LNCaP clone FGC (cell line): ENCODE results near the gene PYGB.

Source experiments
- DNase-seq: peaks from one replicate; pipeline ENCODE4 v3.0.0-alpha.2; 2011; ENCODE audit warnings: low read depth
- H3K4me3 ChIP-seq: 2 replicates; pipeline ENCODE4 v1.5.1; 2011; ENCODE audit warnings: mild to moderate bottlenecking, low read depth, low read length, control low read depth
- TF ChIP-seq, protein P1 (sequence below): IDR thresholded peaks from 2 replicates; pipeline ENCODE4 v1.5.1; 2012; ENCODE audit warnings: mild to moderate bottlenecking; ENCODE audit not compliant: control insufficient read depth, insufficient read depth; ENCODE audit errors: extremely low read depth

Gene PYGB

DNA sequence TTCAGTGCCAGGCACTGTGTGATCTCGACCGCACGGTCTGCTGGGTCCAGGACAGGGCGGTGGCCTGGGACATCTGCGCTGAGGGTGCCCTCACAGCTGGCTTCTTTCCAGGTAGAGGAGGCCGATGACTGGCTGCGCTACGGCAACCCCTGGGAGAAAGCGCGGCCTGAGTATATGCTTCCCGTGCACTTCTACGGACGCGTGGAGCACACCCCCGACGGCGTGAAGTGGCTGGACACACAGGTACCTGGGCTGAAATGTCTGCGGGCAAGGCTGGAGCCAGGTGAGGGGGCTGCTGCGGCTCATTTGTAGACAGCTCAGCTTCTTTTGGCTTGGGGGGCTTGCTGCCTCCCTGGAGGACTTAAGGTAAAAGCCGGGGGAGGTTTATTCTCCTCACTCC lies 26.6 kb downstream of the PYGB start:
- TF ChIP-seq, protein P1, sequence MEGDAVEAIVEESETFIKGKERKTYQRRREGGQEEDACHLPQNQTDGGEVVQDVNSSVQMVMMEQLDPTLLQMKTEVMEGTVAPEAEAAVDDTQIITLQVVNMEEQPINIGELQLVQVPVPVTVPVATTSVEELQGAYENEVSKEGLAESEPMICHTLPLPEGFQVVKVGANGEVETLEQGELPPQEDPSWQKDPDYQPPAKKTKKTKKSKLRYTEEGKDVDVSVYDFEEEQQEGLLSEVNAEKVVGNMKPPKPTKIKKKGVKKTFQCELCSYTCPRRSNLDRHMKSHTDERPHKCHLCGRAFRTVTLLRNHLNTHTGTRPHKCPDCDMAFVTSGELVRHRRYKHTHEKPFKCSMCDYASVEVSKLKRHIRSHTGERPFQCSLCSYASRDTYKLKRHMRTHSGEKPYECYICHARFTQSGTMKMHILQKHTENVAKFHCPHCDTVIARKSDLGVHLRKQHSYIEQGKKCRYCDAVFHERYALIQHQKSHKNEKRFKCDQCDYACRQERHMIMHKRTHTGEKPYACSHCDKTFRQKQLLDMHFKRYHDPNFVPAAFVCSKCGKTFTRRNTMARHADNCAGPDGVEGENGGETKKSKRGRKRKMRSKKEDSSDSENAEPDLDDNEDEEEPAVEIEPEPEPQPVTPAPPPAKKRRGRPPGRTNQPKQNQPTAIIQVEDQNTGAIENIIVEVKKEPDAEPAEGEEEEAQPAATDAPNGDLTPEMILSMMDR, result no peak
- no peak for DNase-seq
- H3K4me3 ChIP-seq, result no peak overlapping the region

DNA sequence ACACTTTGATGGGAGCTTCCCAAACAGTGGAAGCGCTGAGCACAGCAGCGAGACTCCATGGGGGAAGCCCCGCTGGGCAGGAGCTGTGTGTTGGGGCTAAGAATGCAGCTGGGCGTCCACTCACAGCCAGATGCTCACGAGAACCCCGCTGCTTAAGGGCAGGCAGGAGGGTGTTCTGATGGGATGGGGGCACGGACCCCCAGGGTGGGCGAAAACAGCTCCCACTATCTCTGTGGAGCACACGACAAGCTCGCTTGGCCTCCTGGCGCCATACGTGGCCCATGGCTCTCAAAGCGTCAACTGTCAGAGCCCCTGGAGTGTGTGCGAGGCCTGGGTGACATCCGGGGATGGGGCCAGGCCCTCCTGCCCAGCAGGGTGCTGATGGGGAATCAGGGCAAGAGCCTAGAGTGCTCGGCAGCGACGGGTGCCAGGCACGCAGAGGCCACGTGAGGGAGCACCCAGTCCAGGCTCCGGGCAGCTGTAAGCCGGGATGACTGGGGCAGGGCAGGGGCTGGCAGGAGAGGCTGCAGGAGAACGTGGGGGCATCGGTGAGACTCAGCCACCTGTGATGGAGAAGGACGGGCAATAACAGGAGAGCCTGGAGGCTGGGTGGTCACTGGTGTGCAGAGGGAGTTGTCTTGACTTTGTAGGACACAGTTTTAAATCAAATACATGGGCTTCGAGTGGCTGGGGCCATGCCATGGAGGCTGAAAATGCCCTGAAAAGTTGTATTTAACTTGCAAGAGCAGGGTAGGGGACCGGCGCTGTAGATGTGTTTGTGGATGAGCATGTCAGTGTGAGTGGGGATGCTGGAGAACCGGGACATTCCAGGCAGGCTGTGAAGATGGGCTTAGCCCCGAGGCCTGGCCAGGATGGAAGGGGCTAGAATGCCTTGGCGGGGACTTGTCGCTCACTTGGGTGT lies 27.3 kb downstream of the PYGB start:
- no peak overlapping the region for H3K4me3 ChIP-seq
- TF ChIP-seq, protein P1, result no peak
- no peak for DNase-seq

DNA sequence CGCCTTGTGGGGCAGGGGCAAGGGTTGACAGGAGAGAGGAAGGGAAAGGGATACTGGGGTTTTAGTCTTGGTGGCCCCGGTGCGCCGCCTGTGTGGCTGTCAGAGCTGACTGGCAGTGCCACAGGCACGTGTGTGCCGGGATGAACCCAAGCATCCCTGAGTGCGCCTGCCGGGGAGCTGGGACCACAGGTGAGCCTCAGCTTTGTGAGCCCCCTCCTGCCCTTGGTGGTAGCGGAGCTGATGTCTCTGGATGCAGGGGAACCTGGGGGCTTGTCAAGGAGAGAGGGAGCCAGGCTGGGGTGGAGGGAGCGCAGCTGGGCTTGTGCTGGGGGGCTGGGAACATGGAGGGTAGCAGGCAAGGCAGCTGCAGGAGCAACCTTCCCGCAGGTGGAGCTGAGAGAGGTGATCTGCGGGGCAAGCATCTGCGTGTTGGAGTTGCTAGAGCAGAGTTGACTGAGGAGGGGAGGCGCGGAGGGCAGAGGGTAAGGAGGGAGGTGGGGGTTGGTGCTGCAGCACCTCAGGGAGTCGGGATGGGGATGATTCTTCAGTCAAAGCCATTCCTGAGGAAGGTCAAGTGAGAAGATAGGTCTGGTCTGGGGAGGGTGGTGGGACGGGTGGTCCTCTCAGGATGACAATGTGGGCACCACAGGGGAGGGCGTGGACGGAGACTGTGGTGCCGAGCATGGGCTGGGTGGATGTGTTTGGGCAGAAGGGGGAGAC lies 28.1 kb downstream of the PYGB start:
- TF ChIP-seq, protein P1, result no peak
- DNase-seq, result no peak
- no peak overlapping the region for H3K4me3 ChIP-seq

DNA sequence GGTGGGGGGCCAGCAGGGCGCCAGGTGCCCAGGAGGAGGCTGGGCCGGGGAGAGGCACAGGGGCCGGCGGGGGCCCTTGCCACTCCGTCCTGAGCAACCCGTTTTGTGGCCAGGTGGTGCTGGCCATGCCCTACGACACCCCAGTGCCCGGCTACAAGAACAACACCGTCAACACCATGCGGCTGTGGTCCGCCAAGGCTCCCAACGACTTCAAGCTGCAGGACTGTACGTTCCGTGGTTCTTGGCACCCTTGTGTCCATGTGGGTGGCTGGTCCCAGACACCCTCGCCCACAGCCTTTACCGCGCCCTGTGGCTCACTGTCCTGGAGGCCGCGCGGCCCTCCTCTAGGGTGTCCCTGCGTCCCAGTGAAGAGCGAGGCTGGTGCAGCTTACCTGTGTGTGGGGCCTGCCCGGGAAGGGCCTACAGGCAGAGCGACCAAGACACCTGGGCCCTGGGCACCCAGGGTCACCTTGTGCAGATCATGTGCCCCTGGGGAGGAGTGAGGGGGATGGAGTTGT lies 28.7 kb downstream of the PYGB start:
- no peak for DNase-seq
- no peak overlapping the region for H3K4me3 ChIP-seq
- TF ChIP-seq, protein P1, result no peak

DNA sequence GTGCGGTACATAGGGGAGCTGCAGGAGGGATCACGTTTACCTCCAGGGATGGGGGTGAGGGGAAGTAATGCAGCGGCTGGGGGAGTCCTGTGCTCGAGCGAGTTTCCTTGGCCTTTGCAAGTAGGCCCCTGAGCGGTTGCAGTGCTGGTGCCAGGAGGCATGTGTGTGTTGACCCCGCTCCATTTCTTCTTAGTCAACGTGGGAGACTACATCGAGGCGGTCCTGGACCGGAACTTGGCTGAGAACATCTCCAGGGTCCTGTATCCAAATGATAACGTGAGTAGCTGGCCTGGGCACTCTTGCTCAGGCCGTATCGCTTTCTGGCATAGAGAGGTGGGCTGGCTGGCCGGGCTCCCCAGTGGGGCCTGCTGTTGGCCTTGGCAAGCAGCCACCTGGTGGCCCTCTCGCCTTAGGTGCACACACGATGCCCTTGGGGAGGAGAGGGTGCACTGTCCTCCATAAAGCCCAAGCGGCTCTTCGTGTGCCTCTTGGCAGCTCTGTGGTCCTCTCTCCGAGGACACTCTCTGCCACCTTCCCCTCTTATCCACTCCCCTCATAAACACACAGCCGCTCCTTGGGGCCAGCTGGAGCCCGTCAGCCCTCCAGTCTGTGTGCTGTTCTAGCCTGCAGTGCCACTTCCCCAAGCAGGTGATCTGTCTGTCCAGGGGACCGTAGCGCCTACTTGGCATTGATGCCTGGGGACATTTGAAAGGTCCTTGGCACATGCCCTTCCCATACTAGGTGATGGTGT lies 29.3 kb downstream of the PYGB start:
- H3K4me3 ChIP-seq, result no peak overlapping the region
- DNase-seq, result no peak
- TF ChIP-seq, protein P1, result no peak

DNA sequence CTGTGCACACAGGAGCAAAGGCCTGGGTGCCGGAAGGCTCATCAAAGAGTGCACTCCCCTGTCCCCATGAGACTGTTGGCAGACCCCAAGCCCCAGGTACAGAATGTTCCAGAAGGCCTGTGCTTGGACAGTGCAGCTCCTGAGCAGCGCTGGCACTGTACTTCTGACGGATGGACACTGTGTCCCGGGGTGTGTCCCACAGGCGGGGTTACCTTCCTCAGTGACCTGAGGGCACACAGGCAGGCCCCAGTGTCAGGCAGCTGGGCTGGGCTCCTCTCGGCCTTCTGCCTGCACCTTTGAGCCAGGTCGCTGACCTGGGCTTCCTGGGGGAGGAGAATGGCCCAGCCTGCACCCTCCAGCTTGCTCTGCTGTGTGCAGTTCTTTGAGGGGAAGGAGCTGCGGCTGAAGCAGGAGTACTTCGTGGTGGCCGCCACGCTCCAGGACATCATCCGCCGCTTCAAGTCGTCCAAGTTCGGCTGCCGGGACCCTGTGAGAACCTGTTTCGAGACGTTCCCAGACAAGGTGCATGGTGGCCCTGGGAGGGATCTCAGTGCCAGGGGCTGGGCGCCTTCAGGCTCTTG lies 30.1 kb downstream of the PYGB start:
- TF ChIP-seq, protein P1, result no peak
- DNase-seq, result no peak
- H3K4me3 ChIP-seq, result no peak overlapping the region
